T-helper 17 cell (primary cell): Measurements from ENCODE around the gene KCNC2. TPM values are rescaled to one million over a fixed set of nuclear protein-coding genes. Genes with fewer than 3 reads are reported as not detected.

Experiments used
- ATAC-seq: fragments of 150-1000 bp; cut with Tn5 transposase; 2 replicates; pipeline ENCODE4 v1.10.0; 2021; ENCODE audit warnings: mild to moderate bottlenecking, moderate library complexity
- DNase-seq, 3 donors: peaks; one replicate each; pipeline versions ENCODE4 v3.0.0 to v3.0.0-alpha.2; 2020 to 2021
- H3K9me3 ChIP-seq: one replicate; pipeline ENCODE4 v1.7.0; 2013; ENCODE audit warnings: low read length, mild to moderate bottlenecking; ENCODE audit not compliant: control insufficient read depth, poor library complexity, severe bottlenecking
- H3K27ac Mint-ChIP-seq: one replicate; pipeline ENCODE4 v1.8.0; 2022; ENCODE audit warnings: mild to moderate bottlenecking, moderate library complexity, mixed read lengths
- H3K27me3 Mint-ChIP-seq: one replicate; pipeline ENCODE4 v1.8.0; 2022; ENCODE audit warnings: mixed read lengths
- H3K36me3 Mint-ChIP-seq: one replicate; pipeline ENCODE4 v1.8.0; 2022; ENCODE audit warnings: low read depth, mixed read lengths
- H3K4me1 Mint-ChIP-seq: one replicate; pipeline ENCODE4 v1.8.0; 2022; ENCODE audit warnings: mild to moderate bottlenecking, mixed read lengths
- H3K4me3 Mint-ChIP-seq: one replicate; pipeline ENCODE4 v1.8.0; 2022; ENCODE audit warnings: mild to moderate bottlenecking, moderate library complexity, mixed read lengths
- total RNA-seq, 4 donors: library from RNA in 2 of 4; stranded (reverse) in 2 of 4; gene quantifications; one replicate each; pipeline ENCODE4 v1.2.3 and lab custom pipeline; 2022 to 2026

The KCNC2 gene
- total RNA-seq = not detected
- total RNA-seq (lab: John Stamatoyannopoulos, UW) = 0 reads per million in 2 donors

- ATAC-seq (no peak), DNase-seq (no peak)
- H3K27ac Mint-ChIP-seq = no peak within 1 kb of the TSS
- no peak within 1 kb of the TSS for H3K4me3 Mint-ChIP-seq
- peaks cover 3% of the 10 kb centered on the region for H3K36me3 Mint-ChIP-seq
- H3K4me1 Mint-ChIP-seq = peaks cover 6% of the 10 kb centered on the region
- no peaks in the 10 kb centered on the region for H3K9me3 ChIP-seq
- H3K27me3 Mint-ChIP-seq = peaks cover 36% of the 10 kb centered on the region
These were observed at the start of gene KCNC2 for GRCh38 chr12:75209812-75210138. KCNC2 (minus strand) TSS chr12:75209839.

GRCh38 chr12:75259143-75259542, 49.5 kb upstream of the KCNC2 start:
- ATAC-seq = no peak
- Mint-ChIP-seq H3K4me1 (peaks cover 20% of the 10 kb centered on the region), H3K27ac (no peak overlapping the region), H3K27me3 (no peaks in the 10 kb centered on the region), H3K36me3 (no peaks in the 10 kb centered on the region), H3K4me3 (no peak overlapping the region)
- no peaks in the 10 kb centered on the region for H3K9me3 ChIP-seq
- DNase-seq = no peak

GRCh38 chr12:75257510-75257909, 47.9 kb upstream of the KCNC2 start:
- no peaks in the 10 kb centered on the region for H3K36me3 Mint-ChIP-seq
- DNase-seq (no peak), ATAC-seq (peak; percentile 41)
- no peaks in the 10 kb centered on the region for H3K27me3 Mint-ChIP-seq
- H3K27ac Mint-ChIP-seq = no peak overlapping the region
- no peaks in the 10 kb centered on the region for H3K9me3 ChIP-seq
- peaks cover 20% of the 10 kb centered on the region for H3K4me1 Mint-ChIP-seq
- H3K4me3 Mint-ChIP-seq = peak overlapping the region; percentile 9

- DNase-seq (no peak), ATAC-seq (no peak)
- Mint-ChIP-seq H3K4me3 (no peak overlapping the region), H3K27ac (no peak overlapping the region), H3K36me3 (no peaks in the 10 kb centered on the region), H3K27me3 (peaks cover 5% of the 10 kb centered on the region), H3K4me1 (no peaks in the 10 kb centered on the region)
- no peaks in the 10 kb centered on the region for H3K9me3 ChIP-seq
These were observed 35.5 kb upstream of the KCNC2 start for GRCh38 chr12:75245108-75245507.

GRCh38 chr12:75239987-75240386, 30.3 kb upstream of the KCNC2 start:
- no peak overlapping the region for H3K27ac Mint-ChIP-seq
- no peaks in the 10 kb centered on the region for H3K9me3 ChIP-seq
- H3K4me1 Mint-ChIP-seq = no peaks in the 10 kb centered on the region
- H3K36me3 Mint-ChIP-seq = no peaks in the 10 kb centered on the region
- no peak overlapping the region for H3K4me3 Mint-ChIP-seq
- DNase-seq = no peak
- no peak for ATAC-seq
- no peaks in the 10 kb centered on the region for H3K27me3 Mint-ChIP-seq

- Mint-ChIP-seq H3K4me3 (no peak overlapping the region), H3K27me3 (peaks cover 4% of the 10 kb centered on the region), H3K4me1 (no peaks in the 10 kb centered on the region), H3K36me3 (no peaks in the 10 kb centered on the region), H3K27ac (no peak overlapping the region)
- no peaks in the 10 kb centered on the region for H3K9me3 ChIP-seq
- no peak for ATAC-seq
- no peak for DNase-seq
These were observed 26.6 kb upstream of the KCNC2 start for GRCh38 chr12:75236206-75236605.

GRCh38 chr12:75227132-75227531, 17.5 kb upstream of the KCNC2 start:
- H3K27me3 Mint-ChIP-seq = no peaks in the 10 kb centered on the region
- H3K9me3 ChIP-seq = no peaks in the 10 kb centered on the region
- no peak overlapping the region for H3K27ac Mint-ChIP-seq
- no peak overlapping the region for H3K4me3 Mint-ChIP-seq
- ATAC-seq (no peak), DNase-seq (no peak)
- peaks cover 2% of the 10 kb centered on the region for H3K36me3 Mint-ChIP-seq
- H3K4me1 Mint-ChIP-seq = no peaks in the 10 kb centered on the region

- DNase-seq (no peak), ATAC-seq (no peak)
- H3K27ac Mint-ChIP-seq = no peak overlapping the region
- H3K4me1 Mint-ChIP-seq = peaks cover 6% of the 10 kb centered on the region
- no peak overlapping the region for H3K4me3 Mint-ChIP-seq
- peaks cover 18% of the 10 kb centered on the region for H3K27me3 Mint-ChIP-seq
- H3K9me3 ChIP-seq = no peaks in the 10 kb centered on the region
- peaks cover 3% of the 10 kb centered on the region for H3K36me3 Mint-ChIP-seq
These were observed 2.4 kb upstream of the KCNC2 start for GRCh38 chr12:75212072-75212471.

GRCh38 chr12:75208856-75209811, 505 bp downstream of the KCNC2 start:
- no peak for DNase-seq
- H3K9me3 ChIP-seq = no peaks in the 10 kb centered on the region
- no peak for ATAC-seq
- Mint-ChIP-seq H3K36me3 (peaks cover 3% of the 10 kb centered on the region), H3K4me1 (peaks cover 6% of the 10 kb centered on the region), H3K27me3 (peaks cover 36% of the 10 kb centered on the region), H3K4me3 (no peak overlapping the region), H3K27ac (no peak overlapping the region)

- H3K4me1 Mint-ChIP-seq = peaks cover 6% of the 10 kb centered on the region
- DNase-seq = no peak
- H3K27ac Mint-ChIP-seq = no peak overlapping the region
- H3K4me3 Mint-ChIP-seq = no peak overlapping the region
- peaks cover 36% of the 10 kb centered on the region for H3K27me3 Mint-ChIP-seq
- no peaks in the 10 kb centered on the region for H3K9me3 ChIP-seq
- H3K36me3 Mint-ChIP-seq = peaks cover 3% of the 10 kb centered on the region
- ATAC-seq = no peak
These were observed 2.1 kb downstream of the KCNC2 start for GRCh38 chr12:75207338-75208083.

GRCh38 chr12:75205558-75205957, 4.1 kb downstream of the KCNC2 start:
- Mint-ChIP-seq H3K36me3 (peaks cover 3% of the 10 kb centered on the region), H3K27me3 (peaks cover 34% of the 10 kb centered on the region), H3K27ac (no peak overlapping the region), H3K4me1 (peaks cover 12% of the 10 kb centered on the region), H3K4me3 (no peak overlapping the region)
- DNase-seq (no peak), ATAC-seq (no peak)
- no peaks in the 10 kb centered on the region for H3K9me3 ChIP-seq

GRCh38 chr12:75196865-75197264, 12.8 kb downstream of the KCNC2 start:
- H3K4me3 Mint-ChIP-seq = no peak overlapping the region
- no peaks in the 10 kb centered on the region for H3K36me3 Mint-ChIP-seq
- ATAC-seq (no peak), DNase-seq (no peak)
- no peaks in the 10 kb centered on the region for H3K27me3 Mint-ChIP-seq
- no peak overlapping the region for H3K27ac Mint-ChIP-seq
- H3K4me1 Mint-ChIP-seq = peaks cover 5% of the 10 kb centered on the region
- H3K9me3 ChIP-seq = no peaks in the 10 kb centered on the region

- H3K9me3 ChIP-seq = no peaks in the 10 kb centered on the region
- peaks cover 5% of the 10 kb centered on the region for H3K4me1 Mint-ChIP-seq
- H3K27me3 Mint-ChIP-seq = no peaks in the 10 kb centered on the region
- no peak overlapping the region for H3K27ac Mint-ChIP-seq
- ATAC-seq = no peak
- H3K4me3 Mint-ChIP-seq = no peak overlapping the region
- DNase-seq = no peak
- H3K36me3 Mint-ChIP-seq = no peaks in the 10 kb centered on the region
These were observed 13.2 kb downstream of the KCNC2 start for GRCh38 chr12:75196408-75196807.
